HG02943 (cell line): ENCODE results near the gene AQP6.

Source experiments
- ATAC-seq: cut with Tn5 transposase; IDR thresholded peaks from one replicate; pipeline ENCODE4 v1.9.1; 2021; ENCODE audit warnings: mild to moderate bottlenecking, low read depth, moderate library complexity; ENCODE audit not compliant: unreplicated experiment

Gene AQP6

GRCh38 chr12:49955899-49956662, 16.7 kb upstream of the AQP6 start:
- ATAC-seq, result no peak

- no peak for ATAC-seq
Observed at GRCh38 chr12:49956663-49957569, 15.8 kb upstream of the AQP6 start.

- ATAC-seq, result no peak
Observed at GRCh38 chr12:49957570-49957967, 15.2 kb upstream of the AQP6 start.

- no peak for ATAC-seq
Observed at GRCh38 chr12:49959685-49960473, 12.9 kb upstream of the AQP6 start.

- no peak for ATAC-seq
Observed at GRCh38 chr12:49960474-49961110, 12.2 kb upstream of the AQP6 start.

GRCh38 chr12:49961111-49961922, 11.4 kb upstream of the AQP6 start, which contains the start of gene AQP5:
AQP5 (plus strand) TSS chr12:49961872; CDS start chr12:49962018, 146 bp downstream.
- ATAC-seq, result no peak

- no peak for ATAC-seq
Observed at GRCh38 chr12:49961993-49962764, 10.6 kb upstream of the AQP6 start.

GRCh38 chr12:49962861-49963765, 9.6 kb upstream of the AQP6 start:
- no peak for ATAC-seq

GRCh38 chr12:49963976-49964815, 8.6 kb upstream of the AQP6 start:
- no peak for ATAC-seq

- ATAC-seq, result no peak
Observed at GRCh38 chr12:49964849-49965624, 7.7 kb upstream of the AQP6 start.

GRCh38 chr12:49965836-49966235, 6.9 kb upstream of the AQP6 start:
- ATAC-seq, result no peak

GRCh38 chr12:49966511-49967041, 6.2 kb upstream of the AQP6 start:
- ATAC-seq, result no peak

- ATAC-seq, result peak; percentile 63
Observed at GRCh38 chr12:49967042-49967776, 5.5 kb upstream of the AQP6 start.

- no peak for ATAC-seq
Observed at GRCh38 chr12:49967777-49968250, 4.9 kb upstream of the AQP6 start.

- ATAC-seq, result no peak
Observed at GRCh38 chr12:49968471-49968870, 4.3 kb upstream of the AQP6 start.
